H9 (cell line): ENCODE data around the gene HYAL1. TPM values are rescaled to one million over a fixed set of nuclear protein-coding genes. Genes with fewer than 3 reads are reported as not detected.

Experiments
- DNase-seq: peaks from one replicate; pipeline ENCODE4 v3.0.0-alpha.2; 2017
- H2AFZ ChIP-seq: one replicate; pipeline ENCODE4 v1.6.1; 2013; ENCODE audit warnings: mild to moderate bottlenecking, low read length, control low read depth, moderate library complexity
- H2AK5ac ChIP-seq: 2 replicates; pipeline ENCODE4 v1.6.1; 2013; ENCODE audit warnings: low read length, control low read depth, mixed read lengths; ENCODE audit not compliant: insufficient read length
- H2BK120ac ChIP-seq: one replicate; pipeline ENCODE4 v1.6.1; 2013; ENCODE audit warnings: low read depth, mild to moderate bottlenecking, low read length, control low read depth, inconsistent platforms; ENCODE audit not compliant: poor library complexity, severe bottlenecking
- H2BK12ac ChIP-seq: 2 replicates; pipeline ENCODE4 v1.6.1; 2013; ENCODE audit warnings: low read length, control low read depth, mixed read lengths, low read depth; ENCODE audit not compliant: insufficient read length
- H2BK15ac ChIP-seq: 2 replicates; pipeline ENCODE4 v1.6.1; 2013; ENCODE audit warnings: low read depth, low read length, control low read depth
- H2BK20ac ChIP-seq: one replicate; pipeline ENCODE4 v1.6.1; 2013; ENCODE audit warnings: low read depth, mild to moderate bottlenecking, low read length, control low read depth, inconsistent platforms; ENCODE audit not compliant: poor library complexity, severe bottlenecking
- H2BK5ac ChIP-seq: 2 replicates; pipeline ENCODE4 v1.6.1; 2013; ENCODE audit warnings: low read length, control low read depth, mixed read lengths; ENCODE audit not compliant: insufficient read length
- H3K14ac ChIP-seq: 2 replicates; pipeline ENCODE4 v1.6.1; 2013; ENCODE audit warnings: low read length, control low read depth; ENCODE audit not compliant: insufficient read depth
- H3K18ac ChIP-seq: 2 replicates; pipeline ENCODE4 v1.6.1; 2013; ENCODE audit warnings: low read depth, mild to moderate bottlenecking, mixed read lengths, low read length, control low read depth; ENCODE audit not compliant: insufficient read length
- H3K23ac ChIP-seq: 2 replicates; pipeline ENCODE4 v1.6.1; 2013; ENCODE audit warnings: low read length, control low read depth, mixed read lengths, low read depth; ENCODE audit not compliant: insufficient read length
- H3K23me2 ChIP-seq: 2 replicates; pipeline ENCODE4 v1.6.1; 2013; ENCODE audit warnings: low read depth, mild to moderate bottlenecking, mixed read lengths, low read length, control low read depth; ENCODE audit not compliant: insufficient read length, poor library complexity, severe bottlenecking
- H3K27ac ChIP-seq: 2 replicates; pipeline ENCODE4 v1.5.1; 2013; ENCODE audit warnings: low read length, control low read depth, mixed read lengths, low read depth; ENCODE audit not compliant: insufficient read length
- H3K27me3 ChIP-seq: 2 replicates; pipeline ENCODE4 v1.6.1; 2013; ENCODE audit warnings: low read length, control low read depth, inconsistent platforms; ENCODE audit not compliant: insufficient read depth
- H3K4ac ChIP-seq: 2 replicates; pipeline ENCODE4 v1.6.1; 2013; ENCODE audit warnings: low read depth, mild to moderate bottlenecking, control low read depth, inconsistent platforms, low read length, moderate library complexity
- H3K4me1 ChIP-seq: 2 replicates; pipeline ENCODE4 v1.6.1; 2013; ENCODE audit warnings: low read length, control low read depth, inconsistent platforms; ENCODE audit not compliant: insufficient read depth
- H3K4me2 ChIP-seq: 2 replicates; pipeline ENCODE4 v1.6.1; 2013; ENCODE audit warnings: low read length, control low read depth, mixed read lengths; ENCODE audit not compliant: insufficient read length, insufficient read depth
- H3K56ac ChIP-seq: 2 replicates; pipeline ENCODE4 v1.6.1; 2013; ENCODE audit warnings: low read depth, mild to moderate bottlenecking, mixed read lengths, low read length, control low read depth; ENCODE audit not compliant: insufficient read length
- H3K79me1 ChIP-seq: 2 replicates; pipeline ENCODE4 v1.6.1; 2013; ENCODE audit warnings: low read depth, mild to moderate bottlenecking, moderate library complexity, low read length, control low read depth, inconsistent platforms; ENCODE audit not compliant: insufficient read depth, poor library complexity, severe bottlenecking
- H3K79me2 ChIP-seq: 2 replicates; pipeline ENCODE4 v1.6.1; 2013; ENCODE audit warnings: low read length, control low read depth, inconsistent platforms; ENCODE audit not compliant: insufficient read depth
- H3K9ac ChIP-seq: 2 replicates; pipeline ENCODE4 v1.6.1; 2013; ENCODE audit warnings: low read length, control low read depth, mixed read lengths; ENCODE audit not compliant: insufficient read length; ENCODE audit errors: extremely low read depth
- H3K9me3 ChIP-seq: one replicate; pipeline ENCODE4 v1.6.1; 2013; ENCODE audit warnings: low read depth, low read length, inconsistent platforms; ENCODE audit not compliant: control insufficient read depth
- H3T11ph ChIP-seq: one replicate; pipeline ENCODE4 v1.6.1; 2013; ENCODE audit warnings: mild to moderate bottlenecking, low read length, control low read depth, inconsistent platforms
- H4K20me1 ChIP-seq: one replicate; pipeline ENCODE4 v1.6.1; 2013; ENCODE audit not compliant: control insufficient read depth, insufficient read length, insufficient read depth
- H4K5ac ChIP-seq: 2 replicates; pipeline ENCODE4 v1.6.1; 2013; ENCODE audit warnings: low read depth, mild to moderate bottlenecking, mixed read lengths, low read length, control low read depth; ENCODE audit not compliant: insufficient read length
- H4K8ac ChIP-seq: replicated peaks from 2 replicates; pipeline ENCODE4 v1.6.1; 2013; ENCODE audit warnings: low read length, control low read depth, mixed read lengths, low read depth; ENCODE audit not compliant: insufficient read length
- H4K91ac ChIP-seq: 2 replicates; pipeline ENCODE4 v1.6.1; 2013; ENCODE audit warnings: low read depth, mild to moderate bottlenecking, moderate library complexity, mixed read lengths, low read length, control low read depth; ENCODE audit not compliant: insufficient read length
- H3K27ac Mint-ChIP-seq, 3 experiments: 2 replicates in 2 of 3; 3 replicates in 1 of 3; pipeline ENCODE4 v1.8.0; 2020 to 2021; ENCODE audit warnings: mixed read lengths in 3 of 3, mild to moderate bottlenecking in 1 of 3, moderate library complexity in 1 of 3
- H3K27me3 Mint-ChIP-seq: 2 replicates; pipeline ENCODE4 v1.8.0; 2021; ENCODE audit warnings: low read depth, mild to moderate bottlenecking, moderate library complexity, mixed read lengths
- H3K36me3 Mint-ChIP-seq, 3 experiments: 2 replicates in 2 of 3; 3 replicates in 1 of 3; pipeline ENCODE4 v1.8.0; 2020 to 2021; ENCODE audit warnings: low read depth in 3 of 3, mixed read lengths in 3 of 3; ENCODE audit not compliant: insufficient read depth in 1 of 3
- H3K4me1 Mint-ChIP-seq, 2 experiments: 2 replicates each; pipeline ENCODE4 v1.8.0; 2020; ENCODE audit warnings: mixed read lengths in 2 of 2
- H3K4me3 Mint-ChIP-seq, 2 experiments: 2 replicates in 1 of 2; 3 replicates in 1 of 2; pipeline ENCODE4 v1.8.0; 2020 to 2021; ENCODE audit warnings: mild to moderate bottlenecking in 2 of 2, mixed read lengths in 2 of 2, moderate library complexity in 1 of 2
- H3K9me3 Mint-ChIP-seq, 2 experiments: 2 replicates in 1 of 2; 3 replicates in 1 of 2; pipeline ENCODE4 v1.8.0; 2020; ENCODE audit warnings: mild to moderate bottlenecking in 2 of 2, mixed read lengths in 2 of 2, moderate library complexity in 1 of 2
- WGBS: extraction: QIAGEN DNeasy Blood & Tissue Kit; methylation state at CpG from one replicate; pipeline ENCODE4 v1.1.7; 2013; ENCODE audit warnings: missing lambda C conversion rate, low lambda C conversion rate, mixed read lengths; ENCODE audit not compliant: insufficient read length; ENCODE audit errors: extremely low coverage; 5-methylcytosine and 5-hydroxymethylcytosine counted together
- total RNA-seq: library from RNA; stranded (reverse); gene quantifications from 2 replicates; pipeline ENCODE4 v1.2.1, GENCODE V29; 2021
- TF ChIP-seq, protein P1 (sequence below): fragments of 200-600 bp; sonication (generic); conservative IDR thresholded peaks from 3 replicates; pipeline ENCODE4 v1.8.0; 2021; ENCODE audit warnings: antibody characterized with exemption, mild to moderate bottlenecking

HYAL1 gene
- total RNA-seq, 1 experiment from 2014 or later = 2.0 TPM

- Histone ChIP-seq H3K4me1 (no peaks in the 10 kb centered on the region; the same call in 1 of the 2 replicates), H3K27ac (no peak overlapping the region), H3K9me3 (no peaks in the 10 kb centered on the region), H2BK15ac (no peak overlapping the region), H3K14ac (no peak overlapping the region), H3K4ac (no peak overlapping the region), H3K79me2 (peaks cover 5% of the 10 kb centered on the region; the same call in 1 of the 2 replicates), H2BK20ac (no peak overlapping the region), H4K20me1 (no peaks in the 10 kb centered on the region), H3K27me3 (peaks cover 18% of the 10 kb centered on the region; the same call in 1 of the 2 replicates), H3K79me1 (no peaks in the 10 kb centered on the region), H2BK12ac (no peak overlapping the region), H2AFZ (no peak overlapping the region), H3K56ac (no peak overlapping the region), H3K4me2 (peak overlapping the region; percentile 61), H4K91ac (no peak overlapping the region), H2BK5ac (no peak overlapping the region), H2AK5ac (no peak overlapping the region), H4K8ac (no peak overlapping the region), H3K18ac (no peak overlapping the region), H4K5ac (no peak overlapping the region), H3K23ac (no peak overlapping the region), H2BK120ac (no peak overlapping the region), H3K23me2 (peaks cover 24% of the 10 kb centered on the region), H3T11ph (no peak overlapping the region), H3K9ac (no peak overlapping the region)
- TF ChIP-seq, protein P1, sequence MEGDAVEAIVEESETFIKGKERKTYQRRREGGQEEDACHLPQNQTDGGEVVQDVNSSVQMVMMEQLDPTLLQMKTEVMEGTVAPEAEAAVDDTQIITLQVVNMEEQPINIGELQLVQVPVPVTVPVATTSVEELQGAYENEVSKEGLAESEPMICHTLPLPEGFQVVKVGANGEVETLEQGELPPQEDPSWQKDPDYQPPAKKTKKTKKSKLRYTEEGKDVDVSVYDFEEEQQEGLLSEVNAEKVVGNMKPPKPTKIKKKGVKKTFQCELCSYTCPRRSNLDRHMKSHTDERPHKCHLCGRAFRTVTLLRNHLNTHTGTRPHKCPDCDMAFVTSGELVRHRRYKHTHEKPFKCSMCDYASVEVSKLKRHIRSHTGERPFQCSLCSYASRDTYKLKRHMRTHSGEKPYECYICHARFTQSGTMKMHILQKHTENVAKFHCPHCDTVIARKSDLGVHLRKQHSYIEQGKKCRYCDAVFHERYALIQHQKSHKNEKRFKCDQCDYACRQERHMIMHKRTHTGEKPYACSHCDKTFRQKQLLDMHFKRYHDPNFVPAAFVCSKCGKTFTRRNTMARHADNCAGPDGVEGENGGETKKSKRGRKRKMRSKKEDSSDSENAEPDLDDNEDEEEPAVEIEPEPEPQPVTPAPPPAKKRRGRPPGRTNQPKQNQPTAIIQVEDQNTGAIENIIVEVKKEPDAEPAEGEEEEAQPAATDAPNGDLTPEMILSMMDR = no peak
- Mint-ChIP-seq H3K36me3 (peaks cover 0 to 2% (median 0%) of the 10 kb centered on the region in 3 experiments; a peak in 4 of 7 replicates), H3K4me3 (peak overlapping the region; percentile 33 to 63; a peak in 4 of 5 replicates), H3K9me3 (no peaks in the 10 kb centered on the region; a peak in 1 of 5 replicates), H3K27me3 (peaks cover 64% of the 10 kb centered on the region), H3K27ac (no peak overlapping the region), H3K4me1 (peaks cover 24 to 36% of the 10 kb centered on the region in 2 experiments)
- WGBS = no CpG with 5 or more reads among the region's 9 CpGs
- no peak for DNase-seq
Measured at GRCh38 chr3:50340147-50340447, 36.7 kb upstream of the HYAL1 start.
